NCI-H2227 treated with DMSO at 0.1 percent for 48 hours (cell line): Measurements from ENCODE around the gene CTSD.
"Not testable (repeated sequence)": the region's sequence is repeated elsewhere in the genome, so short reads cannot be mapped to it uniquely, and the experiment has no call there.

Source experiments
- DNase-seq: peaks from one replicate; lab custom pipeline; 2025; lab: John Stamatoyannopoulos, UW

CTSD gene

GRCh38 chr11:1770061-1770460 is 6.3 kb upstream of the CTSD start:
- DNase-seq = no peak

GRCh38 chr11:1769304-1769936 is 5.7 kb upstream of the CTSD start:
- DNase-seq = not testable (repeated sequence)

GRCh38 chr11:1768141-1768469 is 4.4 kb upstream of the CTSD start:
- no peak for DNase-seq

- no peak for DNase-seq
Observed at GRCh38 chr11:1767399-1768140, 3.8 kb upstream of the CTSD start.

- no peak for DNase-seq
Observed at GRCh38 chr11:1766719-1767398, 3.1 kb upstream of the CTSD start.

GRCh38 chr11:1765871-1766718 is 2.4 kb upstream of the CTSD start:
- DNase-seq = no peak

GRCh38 chr11:1763336-1763795 is 361 bp downstream of the CTSD start:
- DNase-seq = no peak

GRCh38 chr11:1762537-1763302 is 1.0 kb downstream of the CTSD start:
- no peak for DNase-seq

- DNase-seq = no peak
Observed at GRCh38 chr11:1761857-1762536, 1.7 kb downstream of the CTSD start.

- no peak for DNase-seq
Observed at GRCh38 chr11:1761110-1761856, 2.4 kb downstream of the CTSD start.

GRCh38 chr11:1760351-1761109 is 3.2 kb downstream of the CTSD start:
- no peak for DNase-seq

- DNase-seq = no peak
Observed at GRCh38 chr11:1759851-1760220, 3.9 kb downstream of the CTSD start.

GRCh38 chr11:1759151-1759850 is 4.4 kb downstream of the CTSD start:
- no peak for DNase-seq

- DNase-seq = no peak
Observed at GRCh38 chr11:1758611-1759150, 5.0 kb downstream of the CTSD start.

GRCh38 chr11:1757861-1758610 is 5.7 kb downstream of the CTSD start:
- no peak for DNase-seq

- DNase-seq = no peak
Observed at GRCh38 chr11:1756791-1757771, 6.6 kb downstream of the CTSD start.
